ENCODE data around the gene HIVEP1. TPM values are rescaled to one million over a fixed set of nuclear protein-coding genes. Genes with fewer than 3 reads are reported as not detected.

Gene HIVEP1
- total and polyA plus RNA-seq, 2 of the 8 experiments (the other 6 are each of a cell fraction or from before 2014, with no cell fraction given): 22.6 to 23.1 TPM

DNA sequence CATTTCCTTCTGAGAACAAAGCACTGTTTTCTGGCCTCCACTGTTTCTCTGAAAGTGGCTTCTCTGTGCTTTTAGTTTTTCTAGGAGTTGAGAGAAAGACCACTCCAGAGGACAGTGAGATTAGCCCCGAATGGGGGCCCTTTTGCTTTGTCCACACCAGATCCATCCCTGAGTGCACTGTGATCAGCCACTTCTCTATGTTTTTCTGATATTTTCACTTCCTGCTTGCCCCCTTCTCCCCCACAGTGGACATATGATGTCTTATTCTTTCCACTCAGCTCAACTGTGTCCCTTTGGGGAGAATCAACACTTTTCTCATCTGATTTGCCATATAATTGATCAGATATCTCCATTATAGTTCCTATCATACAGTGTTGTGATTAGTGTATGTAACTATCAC is 35.6 kb upstream of the HIVEP1 start:
- Histone ChIP-seq H3K79me2 (ENCODE audit: control insufficient read depth in 1 of 2, insufficient read depth in 2 of 2, low read length in 2 of 2) (no peaks in the 10 kb centered on the region), H3K4me2 (ENCODE audit: insufficient read depth in 1 of 2, low read depth in 2 of 2, low read length in 2 of 2) (no peak overlapping the region), H3K4me3 (ENCODE audit: extremely low read depth in 1 of 4, insufficient read depth in 2 of 4, low read depth in 3 of 4, low read length in 4 of 4) (no peak overlapping the region), H3K14ac (ENCODE audit: insufficient read length) (no peak overlapping the region), H2AFZ (ENCODE audit: low read length) (0 out of 2 replicates have a peak overlapping the region, but pooled peaks have one; percentile 50), H3K27me3 (replicated peaks in 1 of 4; ENCODE audit: control insufficient read depth in 3 of 4, extremely low read depth in 1 of 4, insufficient read depth in 3 of 4, low read length in 3 of 4) (no peaks in the 10 kb centered on the region), H2BK120ac (replicated peaks; ENCODE audit: low read depth, low read length) (no peak overlapping the region), H3K9me3 (ENCODE audit: insufficient read depth in 2 of 2, low read depth in 1 of 2, low read length in 1 of 2) (no peaks in the 10 kb centered on the region), H2BK12ac (ENCODE audit: low read depth, low read length) (no peak overlapping the region), H4K8ac (ENCODE audit: extremely low read depth, insufficient read depth, low read length) (no peak overlapping the region), H2BK5ac (ENCODE audit: low read depth, low read length) (no peak overlapping the region), H3K79me1 (ENCODE audit: low read depth, low read length) (no peaks in the 10 kb centered on the region), H4K20me1 (replicated peaks in 1 of 2; ENCODE audit: control insufficient read depth in 1 of 2, insufficient read depth in 2 of 2, low read length in 2 of 2) (no peaks in the 10 kb centered on the region), H2AK5ac (ENCODE audit: low read depth, low read length) (no peak overlapping the region), H2BK15ac (ENCODE audit: low read length) (no peak overlapping the region), H3K36me3 (ENCODE audit: control insufficient read depth in 2 of 4, insufficient read depth in 4 of 4, low read length in 3 of 4) (no peaks in the 10 kb centered on the region), H4K91ac (replicated peaks; ENCODE audit: insufficient read length, low read length) (no peak overlapping the region), H3K4me1 (replicated peaks in 1 of 4; ENCODE audit: control insufficient read depth in 3 of 4, insufficient read depth in 4 of 4, low read length in 3 of 4) (peaks cover 3 to 14% (median 12%) of the 10 kb centered on the region in 4 experiments), H2BK20ac (ENCODE audit: low read length) (no peak overlapping the region), H3K23me2 (ENCODE audit: low read depth, low read length) (no peaks in the 10 kb centered on the region), H4K5ac (ENCODE audit: insufficient read length, low read depth, low read length) (no peak overlapping the region), H3K9ac (replicated peaks in 1 of 4; ENCODE audit: extremely low read depth in 1 of 4, low read depth in 3 of 4, low read length in 3 of 4) (no peak overlapping the region), H3K4ac (replicated peaks; ENCODE audit: insufficient read length, low read depth, low read length) (no peak overlapping the region), H3K18ac (ENCODE audit: extremely low read depth, low read length) (no peak overlapping the region), H3K27ac (ENCODE audit: low read depth, low read length) (no peak overlapping the region), H3K56ac (replicated peaks; ENCODE audit: insufficient read length, low read depth, low read length) (no peak overlapping the region), H3K23ac (ENCODE audit: insufficient read length) (no peak overlapping the region)
- POLR2A ChIA-PET (ENCODE audit: partially characterized antibody): no interaction called here
- 92% methylated on average over 1 of the region's 1 CpG; no CpG with 5 or more reads in 1 of the 2 experiments for WGBS, 2 experiments (ENCODE audit: extremely low coverage in 1 of 2, insufficient coverage in 1 of 2, insufficient read length in 1 of 2, insufficient replicate concordance in 2 of 2, low coverage in 1 of 2, low lambda C conversion rate in 2 of 2, missing lambda C conversion rate in 1 of 2)
- CTCF ChIA-PET (ENCODE audit: partially characterized antibody): no interaction called here
- DNase-seq (ENCODE audit: low read depth in 1 of 2, low spot score in 2 of 2) (no peak), FAIRE-seq (no peak)
- TF ChIP-seq NANOG (IDR thresholded peaks at IDR 0.05; ENCODE audit: insufficient read depth, low read depth, low read length, poor library complexity, severe bottlenecking): no peak
- no peak for TF ChIP-seq BRCA1 (IDR thresholded peaks at IDR 0.05; ENCODE audit: low read depth, low read length)
- TF ChIP-seq SAP30 (IDR thresholded peaks at IDR 0.05; ENCODE audit: insufficient read depth, insufficient replicate concordance, low read length): no peak
- no peak for TF ChIP-seq CHD1 (IDR thresholded peaks at IDR 0.05; ENCODE audit: low read depth, low read length)
- no peak for TF ChIP-seq SP4 (IDR thresholded peaks at IDR 0.05; ENCODE audit: low read length)
- TF ChIP-seq JUND (IDR thresholded peaks at IDR 0.05; ENCODE audit: low read length): no peak
- no peak for TF ChIP-seq MAX (IDR thresholded peaks at IDR 0.05)
- TF ChIP-seq EGR1 (IDR thresholded peaks at IDR 0.05; ENCODE audit: borderline replicate concordance, low read depth, low read length): no peak
- TF ChIP-seq RXRA (IDR thresholded peaks at IDR 0.05; ENCODE audit: insufficient read depth, low read depth, low read length): no peak
- TF ChIP-seq CREB1 (IDR thresholded peaks at IDR 0.05): no peak
- no peak for TF ChIP-seq MAFK (IDR thresholded peaks at IDR 0.05; ENCODE audit: low read depth, low read length)
- TF ChIP-seq KDM4A (IDR thresholded peaks at IDR 0.05; ENCODE audit: low read depth, low read length, severe bottlenecking): no peak
- TF ChIP-seq BCL11A (IDR thresholded peaks at IDR 0.05; ENCODE audit: low read depth in 2 of 2, low read length in 2 of 2): no peak
